Peyer's patch (tissue), 4 donors: ENCODE measurements around the gene FTHL17. TPM values are rescaled to one million over a fixed set of nuclear protein-coding genes. Genes with fewer than 3 reads are reported as not detected.

ENCODE experiments used
- DNase-seq, 3 donors: peaks; one replicate each; pipeline ENCODE4 v3.0.0-alpha.2; 2017 to 2019
- H3K27ac ChIP-seq, 4 donors: fragments of 200-600 bp; sonication (generic); one replicate each; pipeline ENCODE4 v1.5.1; 2016 to 2019
- H3K27me3 ChIP-seq, 2 donors: fragments of 200-600 bp; sonication (generic); one replicate each; pipeline ENCODE4 v1.5.1; 2019
- H3K36me3 ChIP-seq, 3 donors: fragments of 200-600 bp; sonication (generic); one replicate each; pipeline ENCODE4 v1.5.1; 2016 to 2019
- H3K4me1 ChIP-seq, 4 donors: fragments of 200-600 bp; sonication (generic); one replicate each; pipeline ENCODE4 v1.5.1; 2016 to 2019
- H3K4me3 ChIP-seq, 4 donors: fragments of 200-600 bp; sonication (generic); 1 replicate in 3 of 4; 2 replicates in 1 of 4; pipeline ENCODE4 v1.5.1; 2016 to 2019; ENCODE audit warnings: mild to moderate bottlenecking in 1 of 4
- H3K9me3 ChIP-seq, 4 donors: fragments of 200-600 bp; sonication (generic); one replicate each; pipeline ENCODE4 v1.5.1; 2016 to 2019; ENCODE audit warnings: mild to moderate bottlenecking in 1 of 4
- CTCF ChIP-seq, 6 experiments: fragments of 450-650 bp in 4 of 6; fragments of 200-600 bp in 2 of 6; sonication (generic) in 1 of 6; IDR thresholded peaks; one replicate each; pipeline ENCODE4 v1.5.1; 2017 to 2019; ENCODE audit warnings: antibody characterized with exemption in 6 of 6, mild to moderate bottlenecking in 3 of 6, moderate library complexity in 1 of 6
- POLR2A ChIP-seq, 2 donors: fragments of 450-650 bp; IDR thresholded peaks; one replicate each; pipeline ENCODE4 v1.5.1; 2017; ENCODE audit warnings: antibody characterized with exemption in 2 of 2, mild to moderate bottlenecking in 2 of 2, moderate library complexity in 2 of 2
- total RNA-seq, 4 donors: library from RNA; depleted of rRNA; stranded (reverse); fragments of >200 nt; gene quantifications; one replicate each; pipeline ENCODE4 v1.1.0, GENCODE V29; 2016

Gene FTHL17
- total RNA-seq = not detected

- no peak for TF ChIP-seq CTCF (IDR thresholded peaks at IDR 0.05)
- TF ChIP-seq POLR2A (IDR thresholded peaks at IDR 0.05) = no peak
Observed at GRCh38 chrX:31071725-31072124, at the start of gene FTHL17. Gene FTHL17 (minus strand): TSS chrX:31072041. CDS start chrX:31071953, 88 bp downstream.

GRCh38 chrX:31117266-31117665, 45.4 kb upstream of the FTHL17 start:
- Histone ChIP-seq H3K4me3 (no peak overlapping the region), H3K9me3 (no peaks in the 10 kb centered on the region), H3K27ac (no peak overlapping the region), H3K27me3 (no peaks in the 10 kb centered on the region), H3K4me1 (no peaks in the 10 kb centered on the region), H3K36me3 (no peaks in the 10 kb centered on the region)
- no peak for DNase-seq
- TF ChIP-seq POLR2A (IDR thresholded peaks at IDR 0.05) = no peak
- TF ChIP-seq CTCF (IDR thresholded peaks at IDR 0.05) = no peak

More at GRCh38 chrX:31071725-31072124, at the start of gene FTHL17:
- Histone ChIP-seq H3K27me3 (no peaks in the 10 kb centered on the region), H3K9me3 (no peaks in the 10 kb centered on the region), H3K4me3 (no peak within 1 kb of the TSS), H3K27ac (no peak within 1 kb of the TSS), H3K36me3 (no peaks in the 10 kb centered on the region), H3K4me1 (no peaks in the 10 kb centered on the region)
- no peak for DNase-seq

- no peak overlapping the region for H3K27ac ChIP-seq
- DNase-seq = no peak
Observed at GRCh38 chrX:31115398-31115797, 43.6 kb upstream of the FTHL17 start.

GRCh38 chrX:31114858-31115257, 43.0 kb upstream of the FTHL17 start:
- H3K27ac ChIP-seq = no peak overlapping the region
- no peaks in the 10 kb centered on the region for H3K9me3 ChIP-seq

More at GRCh38 chrX:31115398-31115797, 43.6 kb upstream of the FTHL17 start:
- no peaks in the 10 kb centered on the region for H3K36me3 ChIP-seq
- no peaks in the 10 kb centered on the region for H3K27me3 ChIP-seq
- TF ChIP-seq POLR2A (IDR thresholded peaks at IDR 0.05) = no peak
- no peak for TF ChIP-seq CTCF (IDR thresholded peaks at IDR 0.05)
- H3K4me3 ChIP-seq = no peak overlapping the region
- H3K9me3 ChIP-seq = no peaks in the 10 kb centered on the region
- H3K4me1 ChIP-seq = no peaks in the 10 kb centered on the region

GRCh38 chrX:31112226-31112999, 40.6 kb upstream of the FTHL17 start:
- no peaks in the 10 kb centered on the region for H3K9me3 ChIP-seq
- H3K4me3 ChIP-seq = no peak overlapping the region
- no peak for DNase-seq
- no peaks in the 10 kb centered on the region for H3K27me3 ChIP-seq
- no peak for TF ChIP-seq POLR2A (IDR thresholded peaks at IDR 0.05)
- TF ChIP-seq CTCF (IDR thresholded peaks at IDR 0.05) = no peak
- no peaks in the 10 kb centered on the region for H3K4me1 ChIP-seq
- H3K36me3 ChIP-seq = no peaks in the 10 kb centered on the region
- H3K27ac ChIP-seq = no peak overlapping the region

More at GRCh38 chrX:31114858-31115257, 43.0 kb upstream of the FTHL17 start:
- Histone ChIP-seq H3K4me3 (no peak overlapping the region), H3K27me3 (no peaks in the 10 kb centered on the region), H3K4me1 (no peaks in the 10 kb centered on the region), H3K36me3 (no peaks in the 10 kb centered on the region)
- DNase-seq = no peak
- TF ChIP-seq CTCF (IDR thresholded peaks at IDR 0.05) (no peak), POLR2A (IDR thresholded peaks at IDR 0.05) (no peak)
